ENCODE measurements around the gene SLX4IP.

The SLX4IP gene

GRCh38 chr20:10622657-10623418, 187.7 kb downstream of the SLX4IP start:
- no peaks in the 10 kb centered on the region for H3K4me1 Mint-ChIP-seq (ENCODE audit: low read depth)
- H3K36me3 Mint-ChIP-seq: peaks cover 32% of the 10 kb centered on the region

GRCh38 chr20:10625641-10626040, 190.5 kb downstream of the SLX4IP start:
- H3K36me3 Mint-ChIP-seq: peaks cover 32% of the 10 kb centered on the region

More at GRCh38 chr20:10622657-10623418, 187.7 kb downstream of the SLX4IP start:
- H3K9me3 Mint-ChIP-seq (ENCODE audit: low read depth): no peaks in the 10 kb centered on the region
- no peak overlapping the region for H3K27ac Mint-ChIP-seq
- H3K27me3 Mint-ChIP-seq: no peaks in the 10 kb centered on the region
- no peak overlapping the region for H3K4me3 Mint-ChIP-seq

DNA sequence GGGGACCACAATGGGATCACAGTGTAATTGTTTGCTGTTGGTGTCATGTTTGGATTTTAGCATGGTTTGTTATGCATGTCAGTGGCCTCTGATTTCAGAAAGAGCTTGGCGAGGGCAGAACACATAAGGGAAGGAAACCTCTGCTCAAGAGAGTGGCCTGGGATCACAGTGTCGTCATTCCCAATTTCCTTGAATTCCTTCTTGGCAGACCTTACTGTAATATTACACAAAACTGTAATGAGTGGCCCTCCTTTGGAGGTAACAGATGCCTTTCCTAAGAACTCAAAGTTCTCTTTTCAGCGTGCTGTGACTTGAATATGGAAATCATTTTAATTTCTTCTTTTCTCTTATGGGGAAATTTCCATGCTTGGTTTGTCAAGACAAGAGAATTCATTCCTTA, 191.8 kb downstream of the SLX4IP start:
- Mint-ChIP-seq H3K4me3 (no peak overlapping the region), H3K36me3 (peaks cover 25% of the 10 kb centered on the region), H3K27me3 (no peaks in the 10 kb centered on the region), H3K27ac (no peak overlapping the region), H3K9me3 (ENCODE audit: low read depth) (no peaks in the 10 kb centered on the region), H3K4me1 (ENCODE audit: low read depth) (no peaks in the 10 kb centered on the region)

More at GRCh38 chr20:10625641-10626040, 190.5 kb downstream of the SLX4IP start:
- H3K4me3 Mint-ChIP-seq: no peak overlapping the region
- no peaks in the 10 kb centered on the region for H3K4me1 Mint-ChIP-seq (ENCODE audit: low read depth)
- H3K27ac Mint-ChIP-seq: no peak overlapping the region
- H3K27me3 Mint-ChIP-seq: no peaks in the 10 kb centered on the region
- H3K9me3 Mint-ChIP-seq (ENCODE audit: low read depth): no peaks in the 10 kb centered on the region

DNA sequence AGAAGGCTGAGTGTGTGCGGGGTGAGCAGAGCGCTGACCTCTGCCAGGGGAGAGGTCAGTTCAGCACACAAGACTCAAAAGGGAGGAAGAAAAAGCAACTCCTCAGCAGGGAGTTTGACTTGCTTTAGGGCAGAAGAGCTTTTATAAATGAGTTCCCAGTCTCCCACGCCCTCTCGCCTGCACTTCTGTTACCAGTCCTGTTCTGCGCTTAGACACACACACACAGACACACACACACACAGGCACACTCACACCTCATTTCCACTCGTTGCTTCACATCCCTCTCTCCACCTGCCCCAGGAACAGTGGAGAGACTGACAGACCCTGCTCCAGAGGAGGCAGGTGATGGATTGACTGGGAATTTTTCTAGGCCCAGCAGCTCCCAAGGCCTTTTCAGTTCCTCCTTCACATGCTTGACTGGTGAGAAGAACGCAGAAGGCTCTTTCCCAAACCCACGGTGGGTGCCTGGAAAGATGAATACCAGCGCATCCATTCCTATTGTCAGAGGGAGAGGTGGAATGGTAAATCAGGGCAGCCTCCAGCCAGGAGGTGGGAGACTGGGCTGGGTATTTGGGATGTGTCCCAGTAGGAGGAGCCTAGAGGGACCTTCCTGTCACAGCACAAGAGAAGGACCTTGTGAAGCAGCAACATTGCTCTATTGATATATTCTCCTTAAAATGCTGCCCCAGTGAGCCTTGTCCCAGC, 195.0 kb downstream of the SLX4IP start:
- no peaks in the 10 kb centered on the region for H3K9me3 Mint-ChIP-seq (ENCODE audit: low read depth)
- H3K36me3 Mint-ChIP-seq: peaks cover 5% of the 10 kb centered on the region
- H3K27me3 Mint-ChIP-seq: no peaks in the 10 kb centered on the region
- H3K4me1 Mint-ChIP-seq (ENCODE audit: low read depth): no peaks in the 10 kb centered on the region
- H3K4me3 Mint-ChIP-seq: no peak overlapping the region
- H3K27ac Mint-ChIP-seq: no peak overlapping the region

DNA sequence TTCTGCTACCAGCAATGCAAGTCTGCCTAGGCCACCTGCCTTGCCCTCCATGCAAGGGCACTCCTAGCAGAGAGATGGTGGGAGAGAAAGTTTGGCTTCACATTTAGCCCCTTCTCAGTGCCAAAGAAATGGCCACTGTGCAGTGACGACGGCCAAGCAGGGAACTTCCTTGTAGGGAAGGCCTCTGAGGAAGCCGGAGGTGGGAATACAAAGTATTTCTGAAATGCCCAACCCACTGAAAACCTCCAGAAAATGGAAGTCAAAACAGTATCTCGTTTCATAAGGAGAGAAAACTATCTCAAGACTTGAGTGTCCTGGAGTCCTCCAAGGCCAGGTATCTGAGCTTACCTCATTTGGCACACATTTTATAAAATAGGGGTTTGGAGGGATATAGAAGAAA, 196.0 kb downstream of the SLX4IP start:
- Mint-ChIP-seq H3K4me1 (ENCODE audit: low read depth) (no peaks in the 10 kb centered on the region), H3K36me3 (peaks cover 2% of the 10 kb centered on the region), H3K27me3 (no peaks in the 10 kb centered on the region), H3K27ac (no peak overlapping the region), H3K4me3 (no peak overlapping the region), H3K9me3 (ENCODE audit: low read depth) (no peaks in the 10 kb centered on the region)

DNA sequence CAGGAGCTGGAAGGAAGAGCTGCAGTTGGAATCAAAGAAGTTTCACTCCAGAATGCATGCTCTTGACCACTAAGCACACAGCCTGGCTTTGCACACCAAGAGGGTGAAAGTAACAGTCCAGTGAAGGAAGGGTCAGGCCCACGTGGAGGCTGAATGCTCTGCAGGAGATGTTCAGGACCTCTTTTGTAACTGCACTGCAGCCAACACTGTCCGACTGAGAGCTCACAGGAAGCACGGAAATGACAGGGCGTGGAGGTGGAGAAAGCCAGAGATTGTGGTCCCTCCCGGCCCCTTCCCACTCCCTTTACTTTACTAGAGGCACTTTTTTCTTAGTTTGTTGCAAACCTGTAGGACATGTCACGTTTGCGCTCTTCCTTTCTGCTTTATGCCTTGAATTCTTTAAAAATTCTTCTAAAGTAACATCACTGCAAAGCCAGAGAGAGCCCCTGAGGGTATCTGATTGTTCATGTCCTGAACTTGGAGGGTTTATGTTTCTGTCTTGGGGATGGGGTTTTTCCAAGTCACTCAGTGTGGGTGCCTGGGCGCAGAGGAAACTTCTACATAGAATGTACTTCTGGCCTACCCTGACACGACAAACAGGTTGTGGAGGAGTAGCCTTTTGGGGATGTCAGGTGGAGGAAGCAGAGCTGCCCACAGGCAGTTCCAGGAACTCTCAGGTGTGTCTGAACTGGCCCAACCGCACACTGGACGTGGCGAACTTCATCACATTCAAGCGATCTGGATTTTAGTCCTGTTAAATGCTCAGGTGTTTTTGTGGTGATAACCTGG, 197.8 kb downstream of the SLX4IP start:
- H3K4me3 Mint-ChIP-seq: no peak overlapping the region
- H3K36me3 Mint-ChIP-seq: no peaks in the 10 kb centered on the region
- no peaks in the 10 kb centered on the region for H3K4me1 Mint-ChIP-seq (ENCODE audit: low read depth)
- no peaks in the 10 kb centered on the region for H3K27me3 Mint-ChIP-seq
- no peak overlapping the region for H3K27ac Mint-ChIP-seq
- H3K9me3 Mint-ChIP-seq (ENCODE audit: low read depth): no peaks in the 10 kb centered on the region

DNA sequence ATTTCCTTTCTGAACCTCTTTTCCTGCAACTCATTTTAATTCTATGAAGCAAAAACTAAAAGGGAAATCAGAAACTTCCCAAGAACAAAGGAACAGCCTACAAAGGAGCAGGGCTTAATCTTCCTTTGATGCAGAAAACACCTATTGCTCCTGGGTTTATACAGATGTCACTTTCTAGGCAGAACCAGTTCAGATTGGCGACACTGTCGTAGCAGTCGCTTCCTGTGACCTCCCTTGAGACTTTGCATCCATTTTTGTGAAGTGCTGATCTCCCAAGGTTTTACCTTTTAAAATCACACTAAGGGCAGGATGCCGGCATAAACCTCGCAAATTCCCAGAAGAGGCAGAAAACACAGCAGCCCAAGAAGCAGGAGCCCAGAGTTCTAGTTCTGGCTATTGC, 198.6 kb downstream of the SLX4IP start:
- H3K4me3 Mint-ChIP-seq: no peak overlapping the region
- H3K36me3 Mint-ChIP-seq: peaks cover 2% of the 10 kb centered on the region
- no peak overlapping the region for H3K27ac Mint-ChIP-seq
- no peaks in the 10 kb centered on the region for H3K9me3 Mint-ChIP-seq (ENCODE audit: low read depth)
- no peaks in the 10 kb centered on the region for H3K4me1 Mint-ChIP-seq (ENCODE audit: low read depth)
- no peaks in the 10 kb centered on the region for H3K27me3 Mint-ChIP-seq

DNA sequence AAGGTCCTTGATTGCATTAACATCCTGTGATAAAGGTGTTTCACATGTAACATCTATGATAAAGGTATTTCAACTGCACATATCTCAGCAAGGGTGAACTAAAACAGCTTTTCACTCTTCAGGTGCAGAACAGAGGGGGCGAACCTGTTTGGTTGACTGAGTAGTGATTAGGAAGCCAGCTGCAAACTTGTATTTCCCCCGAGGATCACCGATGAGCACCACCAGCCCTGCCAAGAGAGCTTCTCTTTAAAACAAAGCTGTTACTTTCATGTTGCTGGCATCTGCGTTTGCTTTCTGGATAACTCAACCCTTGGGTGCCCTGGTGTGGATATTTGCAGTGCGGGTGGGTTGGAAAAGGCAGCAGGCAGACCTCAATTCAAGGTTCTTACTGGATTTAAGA, 199.1 kb downstream of the SLX4IP start:
- Mint-ChIP-seq H3K36me3 (peaks cover 2% of the 10 kb centered on the region), H3K27me3 (no peaks in the 10 kb centered on the region), H3K4me1 (ENCODE audit: low read depth) (no peaks in the 10 kb centered on the region), H3K4me3 (no peak overlapping the region), H3K9me3 (ENCODE audit: low read depth) (no peaks in the 10 kb centered on the region), H3K27ac (no peak overlapping the region)

- Mint-ChIP-seq H3K4me3 (no peak overlapping the region), H3K27ac (no peak overlapping the region), H3K27me3 (no peaks in the 10 kb centered on the region), H3K36me3 (peaks cover 4% of the 10 kb centered on the region), H3K4me1 (ENCODE audit: low read depth) (no peaks in the 10 kb centered on the region), H3K9me3 (ENCODE audit: low read depth) (no peaks in the 10 kb centered on the region)
These were observed 199.7 kb downstream of the SLX4IP start for GRCh38 chr20:10634683-10635411.

- Mint-ChIP-seq H3K4me3 (no peak overlapping the region), H3K27ac (no peak overlapping the region), H3K4me1 (ENCODE audit: low read depth) (no peaks in the 10 kb centered on the region), H3K9me3 (ENCODE audit: low read depth) (no peaks in the 10 kb centered on the region), H3K27me3 (no peaks in the 10 kb centered on the region), H3K36me3 (peaks cover 4% of the 10 kb centered on the region)
These were observed 200.5 kb downstream of the SLX4IP start for GRCh38 chr20:10635476-10636208.

DNA sequence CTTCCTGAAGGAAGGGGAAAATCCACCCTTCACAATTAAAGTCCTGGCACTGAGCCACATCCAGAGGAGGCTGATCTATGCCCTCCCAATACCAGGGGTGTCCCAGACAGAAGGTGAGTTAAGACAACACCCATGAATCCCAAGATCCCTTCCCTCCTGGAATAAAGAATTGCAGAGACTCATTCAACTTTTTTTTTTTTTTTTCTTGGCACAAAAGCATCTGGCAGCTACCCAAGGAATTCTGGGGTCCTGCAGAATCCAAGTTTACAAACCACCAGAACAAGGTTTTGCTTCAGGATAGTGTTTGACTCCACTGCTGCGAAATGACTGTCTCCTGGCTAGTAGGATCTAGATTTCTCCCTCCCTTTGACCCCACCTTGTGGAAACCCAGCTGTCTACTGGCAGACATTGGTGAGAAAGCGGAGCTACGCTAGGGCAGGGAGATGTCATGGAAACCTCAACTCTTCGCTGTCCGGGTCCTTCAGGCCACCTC, 201.3 kb downstream of the SLX4IP start:
- Mint-ChIP-seq H3K27me3 (no peaks in the 10 kb centered on the region), H3K4me3 (no peak overlapping the region), H3K27ac (no peak overlapping the region), H3K36me3 (peaks cover 4% of the 10 kb centered on the region), H3K4me1 (ENCODE audit: low read depth) (no peaks in the 10 kb centered on the region), H3K9me3 (ENCODE audit: low read depth) (no peaks in the 10 kb centered on the region)

DNA sequence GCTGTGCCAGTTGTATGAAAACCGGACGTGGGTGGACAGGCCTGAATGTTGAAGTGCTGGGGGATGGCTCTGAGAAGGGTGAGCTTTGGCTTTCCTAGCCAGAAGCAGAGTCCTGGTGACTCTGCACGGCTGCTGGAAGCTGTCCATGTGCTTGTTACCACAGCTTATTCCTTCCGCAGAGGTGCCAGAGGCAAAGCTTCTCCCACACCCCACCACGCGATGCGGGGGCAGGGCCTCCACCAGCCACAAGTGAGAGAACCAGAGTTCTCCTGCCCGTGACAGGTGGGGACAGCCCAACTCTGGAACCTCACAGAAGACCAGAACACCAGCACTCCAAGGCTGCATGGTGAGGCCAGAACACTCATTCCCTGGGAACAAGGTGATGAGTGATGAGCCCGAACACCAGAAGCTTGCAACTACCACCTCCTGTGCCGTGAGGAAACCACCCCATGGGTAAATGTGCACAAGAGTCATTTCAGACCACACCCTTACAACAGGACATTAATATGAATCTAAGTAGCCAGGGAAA, 202.0 kb downstream of the SLX4IP start:
- no peak overlapping the region for H3K4me3 Mint-ChIP-seq
- no peaks in the 10 kb centered on the region for H3K4me1 Mint-ChIP-seq (ENCODE audit: low read depth)
- H3K27me3 Mint-ChIP-seq: no peaks in the 10 kb centered on the region
- H3K9me3 Mint-ChIP-seq (ENCODE audit: low read depth): no peaks in the 10 kb centered on the region
- peaks cover 4% of the 10 kb centered on the region for H3K36me3 Mint-ChIP-seq
- no peak overlapping the region for H3K27ac Mint-ChIP-seq

GRCh38 chr20:10637563-10637962, 202.5 kb downstream of the SLX4IP start:
- peaks cover 4% of the 10 kb centered on the region for H3K36me3 Mint-ChIP-seq
- H3K4me3 Mint-ChIP-seq: no peak overlapping the region
- H3K4me1 Mint-ChIP-seq (ENCODE audit: low read depth): no peaks in the 10 kb centered on the region
- H3K27ac Mint-ChIP-seq: no peak overlapping the region
- H3K27me3 Mint-ChIP-seq: no peaks in the 10 kb centered on the region
- no peaks in the 10 kb centered on the region for H3K9me3 Mint-ChIP-seq (ENCODE audit: low read depth)
